B cell (primary cell): ENCODE results near the gene DENND2C. TPM values are rescaled to one million over a fixed set of nuclear protein-coding genes. Genes with fewer than 3 reads are reported as not detected.

ENCODE experiments used
- ATAC-seq: fragments of 200-7000 bp; cut with Tn5 transposase; one replicate; pipeline ENCODE4 v1.10.0; 2021; ENCODE audit warnings: low read depth, mild to moderate bottlenecking, moderate number of reproducible peaks, moderate library complexity
- CTCF ChIA-PET: fragments of 350-600 bp; sonication (Branson Sonifier 250); formaldehyde crosslinking; loops from one replicate; lab custom pipeline; 2021; ENCODE audit warnings: antibody characterized with exemption, inconsistent platforms; lab: Charles Lee
- POLR2A ChIA-PET: fragments of 350-600 bp; sonication (Branson Sonifier 250); formaldehyde crosslinking; loops from one replicate; lab custom pipeline; 2021; ENCODE audit warnings: antibody characterized with exemption; lab: Charles Lee
- DNase-seq: peaks from one replicate; pipeline ENCODE4 v3.0.0; 2013
- H2AFZ ChIP-seq: 2 replicates; pipeline ENCODE4 v1.6.1; 2012; ENCODE audit warnings: mild to moderate bottlenecking, low read depth, low read length; ENCODE audit not compliant: insufficient read depth, poor library complexity, severe bottlenecking
- H3K27ac ChIP-seq, 2 donors: 1 replicate in 1 of 2; 2 replicates in 1 of 2; pipeline ENCODE4 v1.5.1; 2012 to 2013; ENCODE audit warnings: low read length in 2 of 2, mild to moderate bottlenecking in 2 of 2, moderate library complexity in 1 of 2
- H3K27me3 ChIP-seq, 4 experiments: fragments of 200-600 bp in 1 of 4; sonication (generic) in 1 of 4; replicated peaks in 1 of 4; 1 replicate in 2 of 4; 2 replicates in 2 of 4; pipeline versions ENCODE4 v1.6.1 to v1.7.0; 2013 to 2016; ENCODE audit warnings: low read length in 3 of 4, mild to moderate bottlenecking in 2 of 4, mixed read lengths in 1 of 4, moderate library complexity in 1 of 4; ENCODE audit not compliant: insufficient read depth in 4 of 4, control insufficient read depth in 3 of 4; ENCODE audit errors: control extremely low read depth in 1 of 4
- H3K36me3 ChIP-seq, 2 experiments: replicated peaks in 1 of 2; 1 replicate in 1 of 2; 2 replicates in 1 of 2; pipeline versions ENCODE4 v1.6.1 to v1.7.1; 2013; ENCODE audit warnings: low read length in 1 of 2; ENCODE audit not compliant: insufficient read depth in 2 of 2, control insufficient read depth in 1 of 2; ENCODE audit errors: control extremely low read depth in 1 of 2, extremely low read depth in 1 of 2
- H3K4me1 ChIP-seq, 2 donors: fragments of 200-600 bp in 1 of 2; sonication (generic) in 1 of 2; 1 replicate in 1 of 2; 2 replicates in 1 of 2; pipeline versions ENCODE4 v1.5.1 to v1.6.1; 2013 to 2017; ENCODE audit warnings: low read length in 2 of 2; ENCODE audit not compliant: control insufficient read depth in 2 of 2, insufficient read depth in 2 of 2
- H3K4me2 ChIP-seq: replicated peaks from 2 replicates; pipeline ENCODE3; 2012; ENCODE audit warnings: mild to moderate bottlenecking, low read depth, low read length; ENCODE audit not compliant: poor library complexity, severe bottlenecking
- H3K4me3 ChIP-seq, 5 experiments: fragments of 200-600 bp in 1 of 5; sonication (generic) in 1 of 5; 1 replicate in 3 of 5; 2 replicates in 2 of 5; pipeline versions ENCODE4 v1.5.1 to v1.7.0; 2011 to 2016; ENCODE audit warnings: low read length in 4 of 5, mild to moderate bottlenecking in 4 of 5, low read depth in 2 of 5, control low read depth in 1 of 5, moderate library complexity in 1 of 5; ENCODE audit not compliant: insufficient read depth in 1 of 5; ENCODE audit errors: control extremely low read depth in 1 of 5, extremely low read depth in 1 of 5
- H3K79me2 ChIP-seq: fragments of 200-600 bp; sonication (generic); one replicate; pipeline ENCODE4 v1.6.0; 2016; ENCODE audit warnings: low read length; ENCODE audit not compliant: control insufficient read depth, insufficient read depth
- H3K9ac ChIP-seq: fragments of 200-600 bp; sonication (generic); 2 replicates; pipeline ENCODE4 v1.6.1; 2017; ENCODE audit warnings: mild to moderate bottlenecking, low read length, moderate library complexity
- H3K9me3 ChIP-seq, 3 donors: one replicate each; pipeline versions ENCODE4 v1.6.1 to v1.7.1; 2013; ENCODE audit warnings: low read length in 2 of 3; ENCODE audit not compliant: control insufficient read depth in 2 of 3, insufficient read depth in 1 of 3; ENCODE audit errors: control extremely low read depth in 1 of 3
- H4K20me1 ChIP-seq: 2 replicates; pipeline ENCODE4 v1.6.0; 2012; ENCODE audit warnings: mild to moderate bottlenecking, low read length; ENCODE audit not compliant: insufficient read depth, control insufficient read depth, poor library complexity, severe bottlenecking
- H3K27ac Mint-ChIP-seq: one replicate; pipeline ENCODE4 v1.8.0; 2021; ENCODE audit warnings: mixed read lengths
- H3K27me3 Mint-ChIP-seq: one replicate; pipeline ENCODE4 v1.8.0; 2021; ENCODE audit warnings: mixed read lengths
- H3K4me1 Mint-ChIP-seq: one replicate; pipeline ENCODE4 v1.8.0; 2021; ENCODE audit warnings: mixed read lengths
- H3K4me3 Mint-ChIP-seq: one replicate; pipeline ENCODE4 v1.8.0; 2021; ENCODE audit warnings: mixed read lengths
- H3K9me3 Mint-ChIP-seq: one replicate; pipeline ENCODE4 v1.8.0; 2022; ENCODE audit warnings: mixed read lengths; ENCODE audit not compliant: insufficient read depth
- EZH2 ChIP-seq: IDR thresholded peaks from 2 replicates; pipeline ENCODE4 v1.6.1; 2012; ENCODE audit warnings: borderline replicate concordance, low read depth, mild to moderate bottlenecking, moderate library complexity, low read length; ENCODE audit not compliant: insufficient read depth, poor library complexity, severe bottlenecking
- WGBS: methylation state at CpG from one replicate; pipeline ENCODE4 v1.1.5; 2013; ENCODE audit warnings: missing lambda C conversion rate; ENCODE audit not compliant: insufficient coverage; 5-methylcytosine and 5-hydroxymethylcytosine counted together
- intact Hi-C: fragments of 100-400 bp; cut with micrococcal nuclease; formaldehyde crosslinking; loops from one replicate; pipeline ENCODE4 v1.10.0; 2022
- polyA plus RNA-seq: library from polyadenylated mRNA; depleted of rRNA; stranded (reverse); fragments of >200 nt; gene quantifications from 2 replicates; pipeline ENCODE4 v1.2.3, GENCODE V29; 2012
- total RNA-seq, 2 donors: library from RNA; stranded (reverse); fragments of 120-200 nt in 1 of 2; gene quantifications; 1 replicate in 1 of 2; 2 replicates in 1 of 2; pipeline versions ENCODE4 v1.2.3 to v1.2.4, GENCODE V29; 2013 to 2022
- TF ChIP-seq, protein P1 (sequence below): fragments of 200-600 bp; IDR thresholded peaks from one replicate; pipeline ENCODE4 v1.8.0; 2022; ENCODE audit warnings: antibody characterized with exemption, mild to moderate bottlenecking

The DENND2C gene
- total and polyA plus RNA-seq, 2 donors (not counting 1 experiment from before 2014, with no cell fraction given), result 0.18 to 0.76 TPM

- ATAC-seq (no peak), DNase-seq (no peak)
- intact Hi-C loops, result no loop called here
- H3K4me3 ChIP-seq, result no peak overlapping the region
- H3K9ac ChIP-seq, result no peak overlapping the region
- no peaks in the 10 kb centered on the region for H3K4me1 ChIP-seq
- ChIA-PET CTCF (no interaction called here), POLR2A (no interaction called here)
- no peaks in the 10 kb centered on the region for H3K27me3 ChIP-seq
- H3K27ac ChIP-seq, result no peak overlapping the region
- H3K9me3 Mint-ChIP-seq, result no peaks in the 10 kb centered on the region
- TF ChIP-seq, protein P1, sequence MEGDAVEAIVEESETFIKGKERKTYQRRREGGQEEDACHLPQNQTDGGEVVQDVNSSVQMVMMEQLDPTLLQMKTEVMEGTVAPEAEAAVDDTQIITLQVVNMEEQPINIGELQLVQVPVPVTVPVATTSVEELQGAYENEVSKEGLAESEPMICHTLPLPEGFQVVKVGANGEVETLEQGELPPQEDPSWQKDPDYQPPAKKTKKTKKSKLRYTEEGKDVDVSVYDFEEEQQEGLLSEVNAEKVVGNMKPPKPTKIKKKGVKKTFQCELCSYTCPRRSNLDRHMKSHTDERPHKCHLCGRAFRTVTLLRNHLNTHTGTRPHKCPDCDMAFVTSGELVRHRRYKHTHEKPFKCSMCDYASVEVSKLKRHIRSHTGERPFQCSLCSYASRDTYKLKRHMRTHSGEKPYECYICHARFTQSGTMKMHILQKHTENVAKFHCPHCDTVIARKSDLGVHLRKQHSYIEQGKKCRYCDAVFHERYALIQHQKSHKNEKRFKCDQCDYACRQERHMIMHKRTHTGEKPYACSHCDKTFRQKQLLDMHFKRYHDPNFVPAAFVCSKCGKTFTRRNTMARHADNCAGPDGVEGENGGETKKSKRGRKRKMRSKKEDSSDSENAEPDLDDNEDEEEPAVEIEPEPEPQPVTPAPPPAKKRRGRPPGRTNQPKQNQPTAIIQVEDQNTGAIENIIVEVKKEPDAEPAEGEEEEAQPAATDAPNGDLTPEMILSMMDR, result no peak
- TF ChIP-seq EZH2, result no peak
- no peak overlapping the region for H3K27ac Mint-ChIP-seq
- no peak overlapping the region for H2AFZ ChIP-seq
- H3K27me3 Mint-ChIP-seq, result peaks cover 10% of the 10 kb centered on the region
- no peaks in the 10 kb centered on the region for H3K36me3 ChIP-seq
- no peaks in the 10 kb centered on the region for H3K9me3 ChIP-seq
- H4K20me1 ChIP-seq, result no peaks in the 10 kb centered on the region
- H3K4me2 ChIP-seq, result no peak overlapping the region
- H3K4me3 Mint-ChIP-seq, result no peak overlapping the region
- H3K79me2 ChIP-seq, result no peaks in the 10 kb centered on the region
- H3K4me1 Mint-ChIP-seq, result no peaks in the 10 kb centered on the region
Measured at GRCh38 chr1:114618606-114619005, 51.2 kb downstream of the DENND2C start.

- CTCF ChIA-PET, result no interaction called here
- Histone ChIP-seq H2AFZ (no peak overlapping the region), H3K79me2 (no peaks in the 10 kb centered on the region), H4K20me1 (no peaks in the 10 kb centered on the region), H3K27me3 (no peaks in the 10 kb centered on the region), H3K4me3 (no peak overlapping the region), H3K27ac (no peak overlapping the region), H3K4me2 (no peak overlapping the region), H3K36me3 (no peaks in the 10 kb centered on the region), H3K9me3 (no peaks in the 10 kb centered on the region), H3K9ac (no peak overlapping the region), H3K4me1 (no peaks in the 10 kb centered on the region)
- peaks cover 25% of the 10 kb centered on the region for H3K27me3 Mint-ChIP-seq
- POLR2A ChIA-PET, result no interaction called here
- no peak overlapping the region for H3K4me3 Mint-ChIP-seq
- TF ChIP-seq, protein P1, result no peak
- TF ChIP-seq EZH2, result no peak
- H3K9me3 Mint-ChIP-seq, result no peaks in the 10 kb centered on the region
- 100% methylated on average over 5 of the region's 9 CpGs for WGBS
- ATAC-seq, result no peak
- no peaks in the 10 kb centered on the region for H3K4me1 Mint-ChIP-seq
- DNase-seq, result no peak
- no peak overlapping the region for H3K27ac Mint-ChIP-seq
- intact Hi-C loops, result no loop called here
Measured at GRCh38 chr1:114610546-114611245, 59.2 kb downstream of the DENND2C start.
